ENCODE measurements around the gene RBM12.

GRCh38 chr20:35714127-35714526 is 49.4 kb upstream of the RBM12 start:
- TF ChIP-seq CTCF (IDR thresholded peaks at IDR 0.05 in 4 of 5, conservative IDR thresholded peaks at IDR 0.05 in 1 of 5) (no peak), POLR2A (IDR thresholded peaks at IDR 0.05) (no peak)

Measured in gastrocnemius medialis (tissue), 4 donors.